ENCODE measurements around the gene CSHL1.

The CSHL1 gene

GRCh38 chr17:63945784-63946439, 34.9 kb upstream of the CSHL1 start:
- Mint-ChIP-seq H3K36me3 (ENCODE audit: low read depth) (no peaks in the 10 kb centered on the region), H3K4me3 (no peak overlapping the region), H3K27ac (no peak overlapping the region), H3K4me1 (peaks cover 17% of the 10 kb centered on the region), H3K9me3 (no peaks in the 10 kb centered on the region), H3K27me3 (no peaks in the 10 kb centered on the region)
- ATAC-seq (no peak), DNase-seq (peak; percentile 52)

DNA sequence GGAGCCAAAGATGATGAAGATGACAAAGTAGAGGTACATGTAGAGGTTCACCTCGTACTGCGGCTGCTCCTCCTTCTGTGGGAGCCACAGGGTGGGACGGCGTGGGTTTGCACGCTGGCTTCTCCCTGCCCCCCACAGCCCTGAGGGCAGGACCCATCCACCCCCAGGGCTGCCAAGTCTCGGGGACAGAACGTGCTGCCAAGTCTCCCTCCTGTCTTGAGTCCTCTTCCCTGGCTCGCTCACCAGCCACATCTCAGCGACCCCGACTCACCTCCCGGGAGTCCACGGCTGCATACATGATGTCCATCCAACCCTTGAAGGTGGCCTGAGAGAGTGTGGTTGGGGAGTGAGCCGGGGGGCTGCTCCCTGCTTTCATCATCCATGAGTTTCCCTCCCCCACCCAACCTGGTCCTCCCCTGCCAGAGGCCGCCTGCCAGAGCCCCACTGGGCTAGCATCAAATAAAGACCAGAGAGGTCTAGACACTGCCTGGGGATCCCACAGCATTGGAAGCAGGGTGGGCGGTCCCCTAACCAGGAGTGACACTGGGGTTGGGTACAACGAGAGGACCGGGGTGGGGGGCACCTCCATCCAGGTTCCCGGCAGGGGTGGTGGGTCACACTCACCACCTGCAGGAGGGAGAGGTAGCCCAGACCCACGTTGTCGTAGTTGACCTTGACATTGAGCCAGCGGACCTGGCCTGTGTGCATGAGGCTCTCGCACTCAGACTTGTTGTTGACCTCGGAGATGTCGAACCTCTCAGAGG, 33.9 kb upstream of the CSHL1 start:
- ATAC-seq (no peak), DNase-seq (no peak)
- Mint-ChIP-seq H3K9me3 (no peaks in the 10 kb centered on the region), H3K4me3 (no peak overlapping the region), H3K27ac (no peak overlapping the region), H3K27me3 (no peaks in the 10 kb centered on the region), H3K36me3 (ENCODE audit: low read depth) (no peaks in the 10 kb centered on the region), H3K4me1 (peaks cover 17% of the 10 kb centered on the region)

GRCh38 chr17:63943745-63944144, 32.7 kb upstream of the CSHL1 start:
- Mint-ChIP-seq H3K4me3 (no peak overlapping the region), H3K27me3 (no peaks in the 10 kb centered on the region), H3K9me3 (no peaks in the 10 kb centered on the region), H3K4me1 (peaks cover 21% of the 10 kb centered on the region), H3K27ac (no peak overlapping the region), H3K36me3 (ENCODE audit: low read depth) (no peaks in the 10 kb centered on the region)
- ATAC-seq (no peak), DNase-seq (no peak)

DNA sequence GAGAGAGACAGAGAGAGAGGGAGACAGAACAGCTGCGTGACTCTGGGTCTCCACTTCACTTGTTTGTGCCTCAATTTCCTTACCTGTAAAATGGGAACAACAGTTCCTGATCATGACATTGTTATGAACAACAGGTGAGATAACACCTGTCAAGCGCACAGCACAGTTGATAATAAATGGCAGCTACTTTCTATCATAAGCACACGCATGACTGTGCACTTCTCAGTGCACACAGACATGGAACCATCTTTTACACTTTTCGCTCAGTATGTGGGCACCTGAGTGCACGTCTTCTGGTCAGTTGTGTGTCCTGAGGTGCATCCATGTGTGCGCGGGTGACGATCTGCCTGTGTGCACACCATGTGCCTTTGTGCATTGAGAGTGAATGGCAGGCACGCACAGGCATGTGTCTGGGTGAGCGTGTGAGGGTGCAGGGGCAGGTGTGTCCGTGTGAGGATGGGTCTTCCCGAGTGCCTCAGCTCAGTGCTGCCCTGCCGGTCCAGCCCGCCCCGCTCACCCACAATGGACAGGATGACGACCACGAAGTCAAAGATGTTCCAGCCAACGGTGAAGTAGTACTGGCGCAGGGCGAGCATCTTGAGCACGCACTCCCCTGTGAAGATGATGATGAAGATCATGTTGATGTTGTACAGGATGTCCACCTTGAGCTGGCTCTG, 31.4 kb upstream of the CSHL1 start:
- ATAC-seq, result no peak
- DNase-seq, result no peak
- H3K4me3 Mint-ChIP-seq, result no peak overlapping the region
- no peak overlapping the region for H3K27ac Mint-ChIP-seq
- no peaks in the 10 kb centered on the region for H3K9me3 Mint-ChIP-seq
- H3K27me3 Mint-ChIP-seq, result no peaks in the 10 kb centered on the region
- peaks cover 23% of the 10 kb centered on the region for H3K4me1 Mint-ChIP-seq
- H3K36me3 Mint-ChIP-seq (ENCODE audit: low read depth), result no peaks in the 10 kb centered on the region

GRCh38 chr17:63941751-63942150, 30.7 kb upstream of the CSHL1 start:
- no peak overlapping the region for H3K27ac Mint-ChIP-seq
- H3K27me3 Mint-ChIP-seq, result no peaks in the 10 kb centered on the region
- ATAC-seq (no peak), DNase-seq (no peak)
- H3K36me3 Mint-ChIP-seq (ENCODE audit: low read depth), result no peaks in the 10 kb centered on the region
- H3K9me3 Mint-ChIP-seq, result no peaks in the 10 kb centered on the region
- H3K4me3 Mint-ChIP-seq, result no peak overlapping the region
- peaks cover 21% of the 10 kb centered on the region for H3K4me1 Mint-ChIP-seq

DNA sequence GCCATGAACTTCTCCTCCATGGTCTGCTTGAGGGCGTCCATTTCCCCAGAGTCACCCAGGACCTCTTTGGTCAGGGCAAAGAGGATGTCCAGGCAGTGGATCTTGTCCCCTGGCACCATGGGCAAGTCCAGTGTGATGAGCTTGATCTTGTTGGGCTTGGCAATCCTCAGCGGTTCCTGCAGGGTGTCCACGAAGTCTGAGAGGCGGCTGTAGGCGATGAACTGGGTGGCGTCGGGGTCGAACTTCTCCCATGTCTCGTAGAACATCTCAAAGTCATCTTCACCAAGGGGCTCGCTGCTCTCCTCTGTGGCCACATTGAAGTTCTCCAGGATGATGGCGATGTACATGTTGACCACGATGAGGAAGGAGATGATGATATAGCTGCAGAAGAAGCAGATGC, 30.1 kb upstream of the CSHL1 start:
- H3K4me1 Mint-ChIP-seq, result peaks cover 17% of the 10 kb centered on the region
- no peaks in the 10 kb centered on the region for H3K36me3 Mint-ChIP-seq (ENCODE audit: low read depth)
- no peak overlapping the region for H3K27ac Mint-ChIP-seq
- H3K27me3 Mint-ChIP-seq, result no peaks in the 10 kb centered on the region
- no peaks in the 10 kb centered on the region for H3K9me3 Mint-ChIP-seq
- no peak for DNase-seq
- no peak overlapping the region for H3K4me3 Mint-ChIP-seq
- ATAC-seq, result no peak

GRCh38 chr17:63940584-63940983, 29.5 kb upstream of the CSHL1 start:
- Mint-ChIP-seq H3K36me3 (ENCODE audit: low read depth) (no peaks in the 10 kb centered on the region), H3K4me1 (peaks cover 14% of the 10 kb centered on the region), H3K27ac (no peak overlapping the region), H3K4me3 (no peak overlapping the region), H3K9me3 (no peaks in the 10 kb centered on the region), H3K27me3 (no peaks in the 10 kb centered on the region)
- ATAC-seq (no peak), DNase-seq (no peak)

GRCh38 chr17:63939884-63940283, 28.8 kb upstream of the CSHL1 start:
- ATAC-seq (no peak), DNase-seq (no peak)
- no peaks in the 10 kb centered on the region for H3K36me3 Mint-ChIP-seq (ENCODE audit: low read depth)
- H3K4me3 Mint-ChIP-seq, result no peak overlapping the region
- H3K27ac Mint-ChIP-seq, result no peak overlapping the region
- peaks cover 10% of the 10 kb centered on the region for H3K4me1 Mint-ChIP-seq
- no peaks in the 10 kb centered on the region for H3K9me3 Mint-ChIP-seq
- no peaks in the 10 kb centered on the region for H3K27me3 Mint-ChIP-seq

DNA sequence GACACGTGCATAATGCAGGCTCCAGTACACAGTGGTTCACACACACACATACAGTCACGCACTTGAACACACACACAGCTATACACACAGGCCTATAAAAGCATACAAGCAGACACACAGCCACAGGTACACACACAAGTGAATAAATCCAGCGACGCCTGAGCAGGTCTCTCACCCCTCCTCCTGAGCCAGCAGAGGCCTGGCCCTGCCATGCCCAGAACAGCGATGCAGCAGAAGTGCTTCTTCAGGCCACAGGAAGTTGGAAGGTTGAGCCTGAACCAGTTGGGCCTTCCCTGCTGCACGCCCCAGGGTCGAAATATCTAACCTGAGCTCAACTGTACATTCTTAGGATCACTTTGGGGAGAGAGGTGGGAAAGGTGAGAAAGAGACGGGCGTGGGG, 28.3 kb upstream of the CSHL1 start:
- H3K4me1 Mint-ChIP-seq, result peaks cover 10% of the 10 kb centered on the region
- no peaks in the 10 kb centered on the region for H3K36me3 Mint-ChIP-seq (ENCODE audit: low read depth)
- no peak overlapping the region for H3K27ac Mint-ChIP-seq
- no peaks in the 10 kb centered on the region for H3K9me3 Mint-ChIP-seq
- ATAC-seq, result no peak
- DNase-seq, result no peak
- H3K4me3 Mint-ChIP-seq, result no peak overlapping the region
- no peaks in the 10 kb centered on the region for H3K27me3 Mint-ChIP-seq

DNA sequence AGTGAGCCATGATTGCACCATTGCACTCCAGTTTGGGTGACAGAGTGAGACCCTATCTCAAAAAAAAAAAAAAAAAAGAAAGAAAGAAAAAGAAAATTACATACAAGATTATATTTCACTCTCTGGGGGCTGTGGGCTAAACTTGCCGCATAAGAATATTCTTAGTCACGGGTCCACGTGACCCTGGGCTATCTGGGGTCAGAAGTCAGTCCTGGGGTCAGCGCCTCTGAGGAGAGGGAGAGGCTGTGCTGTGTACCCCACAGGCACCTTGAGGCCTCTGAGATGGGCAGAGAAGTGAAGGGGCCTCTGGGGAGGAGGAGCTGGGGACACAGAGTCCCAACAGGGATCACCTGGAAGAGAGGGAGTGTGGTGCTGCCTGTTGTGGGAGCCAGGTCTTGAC, 26.9 kb upstream of the CSHL1 start:
- ATAC-seq (no peak), DNase-seq (no peak)
- Mint-ChIP-seq H3K27me3 (no peaks in the 10 kb centered on the region), H3K4me1 (peaks cover 14% of the 10 kb centered on the region), H3K9me3 (no peaks in the 10 kb centered on the region), H3K4me3 (no peak overlapping the region), H3K36me3 (ENCODE audit: low read depth) (no peaks in the 10 kb centered on the region), H3K27ac (no peak overlapping the region)

GRCh38 chr17:63937319-63937718, 26.3 kb upstream of the CSHL1 start:
- Mint-ChIP-seq H3K4me3 (no peak overlapping the region), H3K4me1 (peaks cover 19% of the 10 kb centered on the region), H3K27me3 (no peaks in the 10 kb centered on the region), H3K36me3 (ENCODE audit: low read depth) (no peaks in the 10 kb centered on the region), H3K27ac (no peak overlapping the region), H3K9me3 (no peaks in the 10 kb centered on the region)
- no peak for DNase-seq
- ATAC-seq, result no peak

DNA sequence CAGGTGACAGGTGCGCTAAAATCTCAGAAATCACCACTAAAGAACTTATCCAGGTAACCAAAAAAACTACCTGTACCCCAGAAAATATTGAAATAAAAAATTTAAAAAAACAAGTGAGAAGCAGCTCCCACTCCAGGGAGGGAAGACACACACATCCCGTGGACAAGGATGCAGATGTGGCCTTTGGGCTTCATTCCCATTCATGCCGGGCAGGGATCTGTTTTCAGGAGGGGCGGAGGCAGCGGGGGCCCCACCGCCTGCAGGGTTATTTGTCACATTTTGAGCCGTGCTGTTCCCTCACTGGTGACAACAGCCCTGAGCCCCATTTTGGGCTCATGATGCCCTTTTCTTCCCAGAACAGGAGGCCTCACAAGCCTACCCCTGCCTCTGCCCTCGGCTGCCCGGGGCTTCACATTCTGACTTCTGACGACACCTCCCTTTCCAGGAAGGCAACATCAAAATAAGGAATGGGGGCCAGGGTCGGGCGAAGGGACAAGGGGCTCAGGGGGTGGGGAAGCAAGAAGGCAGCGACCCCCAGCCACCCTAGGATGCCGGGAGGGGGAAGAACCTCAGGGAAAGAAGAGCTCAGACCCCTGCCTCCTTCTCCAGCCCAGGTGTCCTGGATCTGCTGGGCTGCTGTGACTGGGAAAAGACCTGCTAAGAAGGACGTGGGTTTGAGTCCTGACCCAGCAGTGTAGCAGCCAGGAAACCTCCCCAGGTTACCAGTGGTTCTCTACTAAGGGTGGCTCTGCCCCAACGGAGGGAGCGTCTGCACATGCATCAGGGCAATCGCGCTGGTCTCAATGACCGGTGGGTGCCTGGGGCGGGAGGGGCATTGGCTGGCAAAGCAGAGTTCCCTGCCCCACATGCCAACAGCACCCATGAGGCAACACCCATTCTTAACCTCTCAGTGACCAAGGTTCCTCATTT, 23.4 kb upstream of the CSHL1 start:
- H3K4me3 Mint-ChIP-seq, result no peak overlapping the region
- ATAC-seq, result no peak
- DNase-seq, result no peak
- H3K27ac Mint-ChIP-seq, result no peak overlapping the region
- peaks cover under 1% of the 10 kb centered on the region for H3K36me3 Mint-ChIP-seq (ENCODE audit: low read depth)
- peaks cover 34% of the 10 kb centered on the region for H3K4me1 Mint-ChIP-seq
- H3K9me3 Mint-ChIP-seq, result no peaks in the 10 kb centered on the region
- no peaks in the 10 kb centered on the region for H3K27me3 Mint-ChIP-seq

GRCh38 chr17:63933598-63933997, 22.5 kb upstream of the CSHL1 start:
- Mint-ChIP-seq H3K36me3 (ENCODE audit: low read depth) (peaks cover 2% of the 10 kb centered on the region), H3K27ac (no peak overlapping the region), H3K4me3 (no peak overlapping the region), H3K27me3 (no peaks in the 10 kb centered on the region), H3K4me1 (peaks cover 32% of the 10 kb centered on the region), H3K9me3 (no peaks in the 10 kb centered on the region)
- no peak for ATAC-seq
- DNase-seq, result no peak

DNA sequence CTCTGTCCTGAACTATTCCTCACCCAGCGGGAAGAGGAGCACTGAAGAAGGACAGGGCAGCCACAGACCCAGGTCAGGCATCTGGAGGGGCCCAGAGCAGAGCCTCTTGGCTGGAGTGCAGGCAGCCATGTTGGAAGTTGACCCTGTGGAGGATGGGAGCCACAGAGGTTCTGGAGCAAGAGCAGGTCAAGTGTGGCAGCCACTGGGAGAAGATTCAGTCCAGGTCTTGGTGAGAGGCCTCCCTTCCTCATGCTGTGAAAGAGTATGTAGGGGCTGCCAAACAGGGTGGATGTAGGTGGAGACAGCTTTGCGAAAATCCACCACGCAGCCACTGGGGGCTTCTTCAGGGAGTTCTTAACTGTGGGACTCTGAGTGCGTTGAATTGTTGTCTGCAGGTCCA, 21.7 kb upstream of the CSHL1 start:
- H3K27me3 Mint-ChIP-seq, result no peaks in the 10 kb centered on the region
- no peaks in the 10 kb centered on the region for H3K9me3 Mint-ChIP-seq
- H3K27ac Mint-ChIP-seq, result peak overlapping the region; percentile 74
- H3K4me3 Mint-ChIP-seq, result peak overlapping the region; percentile 92
- peaks cover 2% of the 10 kb centered on the region for H3K36me3 Mint-ChIP-seq (ENCODE audit: low read depth)
- no peak for ATAC-seq
- H3K4me1 Mint-ChIP-seq, result peaks cover 31% of the 10 kb centered on the region
- no peak for DNase-seq

Data from activated naive CD8-positive, alpha-beta T cell treated with anti-CD3 and anti-CD28 coated beads, Interleukin-2, amount 50 U/mL, for 24 hours (primary cell).